RWPE2 (cell line): ENCODE results near the gene JAG2.
A peak's percentile ranks its signal among the peaks of the same experiment; 100 is the strongest.

ENCODE experiments used
- ATAC-seq: fragments of 200-7000 bp; cut with Tn5 transposase; 3 replicates; pipeline ENCODE4 v1.9.1; 2021; ENCODE audit warnings: low read depth
- DNase-seq: peaks from one replicate; pipeline ENCODE4 v3.0.0-alpha.2; 2020; ENCODE audit warnings: low spot score
- H3K27ac ChIP-seq: fragments of 450-650 bp; 2 replicates; pipeline ENCODE4 v1.5.1; 2017; ENCODE audit warnings: mild to moderate bottlenecking; ENCODE audit not compliant: poor library complexity, severe bottlenecking
- H3K27me3 ChIP-seq: fragments of 250-450 bp; sonication (Bioruptor Pico); 2 replicates; pipeline ENCODE4 v1.5.1; 2021; ENCODE audit warnings: mild to moderate bottlenecking, moderate library complexity; ENCODE audit not compliant: insufficient read depth, poor library complexity, severe bottlenecking
- H3K36me3 ChIP-seq: fragments of 250-450 bp; sonication (Bioruptor Pico); 2 replicates; pipeline ENCODE4 v1.5.1; 2020; ENCODE audit warnings: low read depth, mild to moderate bottlenecking, moderate library complexity
- H3K4me1 ChIP-seq: fragments of 250-450 bp; sonication (Bioruptor Pico); 2 replicates; pipeline ENCODE4 v1.5.1; 2021; ENCODE audit warnings: mild to moderate bottlenecking, moderate library complexity; ENCODE audit not compliant: insufficient read depth, poor library complexity, severe bottlenecking
- H3K4me3 ChIP-seq: fragments of 250-450 bp; sonication (Bioruptor Pico); 2 replicates; pipeline ENCODE4 v1.5.1; 2021; ENCODE audit warnings: mild to moderate bottlenecking, moderate library complexity; ENCODE audit not compliant: severe bottlenecking
- H3K9me3 ChIP-seq: fragments of 250-450 bp; sonication (Bioruptor Pico); 2 replicates; pipeline ENCODE4 v1.5.1; 2021; ENCODE audit warnings: mild to moderate bottlenecking, moderate library complexity; ENCODE audit not compliant: severe bottlenecking
- CTCF ChIP-seq: fragments of 450-650 bp; IDR thresholded peaks from one replicate; pipeline ENCODE4 v1.5.1; 2017; ENCODE audit warnings: mild to moderate bottlenecking, moderate library complexity; ENCODE audit not compliant: poor library complexity, severe bottlenecking

The JAG2 gene

DNA sequence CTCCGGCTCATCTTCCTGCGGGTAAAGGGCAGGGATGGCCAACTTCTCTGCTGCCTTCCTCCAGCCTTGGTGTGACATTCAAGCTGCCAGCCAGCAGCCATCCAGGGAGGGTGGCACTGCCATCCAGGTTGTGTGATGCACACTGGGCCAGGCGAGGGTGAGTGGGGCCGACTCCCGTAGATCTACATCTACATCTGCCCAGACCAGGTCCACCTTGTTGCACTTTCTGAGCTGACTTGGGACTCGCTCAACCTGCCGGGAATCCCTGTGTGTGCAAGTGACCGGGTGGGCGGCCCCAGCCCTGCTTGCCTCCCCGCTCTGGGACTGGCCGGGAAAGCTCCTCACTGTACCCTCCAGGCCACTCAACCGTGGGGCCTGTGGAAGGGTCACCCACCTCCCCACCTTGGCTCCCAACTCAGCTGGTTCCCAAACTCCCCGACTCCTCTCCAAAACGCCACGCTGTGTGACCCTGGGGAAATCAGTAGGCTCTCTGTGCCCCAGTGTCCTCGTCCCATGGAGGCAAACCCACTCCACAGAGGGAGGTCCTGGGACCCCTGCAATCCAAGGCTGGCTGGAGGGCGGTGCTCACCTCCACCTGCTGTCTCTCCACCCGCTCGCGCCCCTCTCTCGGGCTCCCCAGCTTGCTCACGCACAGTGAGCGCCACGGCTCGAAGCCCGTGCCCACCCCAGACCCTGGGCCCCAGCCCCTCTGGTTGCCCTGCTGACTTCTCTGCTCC, 14.7 kb downstream of the JAG2 start:
- DNase-seq = peak; percentile 71
- Histone ChIP-seq H3K4me3 (no peak overlapping the region), H3K4me1 (no peaks in the 10 kb centered on the region), H3K27ac (no peak overlapping the region), H3K9me3 (no peaks in the 10 kb centered on the region), H3K27me3 (no peaks in the 10 kb centered on the region), H3K36me3 (peaks cover 11% of the 10 kb centered on the region)
- no peak for TF ChIP-seq CTCF
- 0 out of 3 replicates have a peak, but pooled peaks have one; percentile 4 for ATAC-seq

DNA sequence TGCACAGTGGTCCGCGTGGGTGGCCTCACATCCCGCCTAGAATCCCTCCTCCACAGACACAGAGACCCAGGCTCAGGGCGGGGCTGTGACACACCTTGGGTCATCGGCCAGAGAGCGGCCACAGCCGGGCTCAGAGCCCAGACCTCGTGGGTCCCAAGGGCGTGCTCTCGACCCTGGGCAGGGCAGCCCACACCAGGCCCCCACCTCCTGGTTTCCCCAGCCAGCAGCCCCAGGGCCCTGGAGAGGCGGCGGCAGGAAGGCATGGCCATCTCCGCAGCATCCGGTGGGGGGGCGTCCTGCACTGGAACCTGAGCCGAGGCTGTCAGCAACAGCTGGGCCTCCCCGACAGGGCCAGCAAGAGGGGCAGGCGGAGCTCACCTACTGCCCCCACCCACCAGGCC, 15.2 kb downstream of the JAG2 start:
- H3K27ac ChIP-seq = no peak overlapping the region
- H3K27me3 ChIP-seq = no peaks in the 10 kb centered on the region
- no peak for TF ChIP-seq CTCF

GRCh38 chr14:105152794-105153241, 15.8 kb downstream of the JAG2 start:
- TF ChIP-seq CTCF = no peak
- H3K27me3 ChIP-seq = no peaks in the 10 kb centered on the region
- no peaks in the 10 kb centered on the region for H3K9me3 ChIP-seq
- peak; percentile 72 for DNase-seq
- H3K4me3 ChIP-seq = no peak overlapping the region
- no peak overlapping the region for H3K27ac ChIP-seq
- ATAC-seq = no peak
- H3K36me3 ChIP-seq = peaks cover 11% of the 10 kb centered on the region
- no peaks in the 10 kb centered on the region for H3K4me1 ChIP-seq

More for the DNA sequence above, 15.2 kb downstream of the JAG2 start:
- ATAC-seq = no peak
- DNase-seq = peak; percentile 74
- Histone ChIP-seq H3K4me3 (no peak overlapping the region), H3K36me3 (peaks cover 11% of the 10 kb centered on the region), H3K9me3 (no peaks in the 10 kb centered on the region), H3K4me1 (no peaks in the 10 kb centered on the region)

GRCh38 chr14:105151838-105152793, 16.5 kb downstream of the JAG2 start:
- Histone ChIP-seq H3K27me3 (no peaks in the 10 kb centered on the region), H3K27ac (no peak overlapping the region), H3K9me3 (no peaks in the 10 kb centered on the region), H3K4me3 (no peak overlapping the region), H3K4me1 (no peaks in the 10 kb centered on the region), H3K36me3 (peaks cover 13% of the 10 kb centered on the region)
- TF ChIP-seq CTCF = no peak
- DNase-seq = peak; percentile 78
- no peak for ATAC-seq
